Suprapubic skin (tissue), 4 donors: ENCODE data around the gene SHOC2.

Experiments
- CTCF ChIP-seq, 2 donors: fragments of 200-600 bp in 1 of 2; fragments of 450-650 bp in 1 of 2; sonication (generic) in 1 of 2; IDR thresholded peaks; one replicate each; pipeline ENCODE4 v1.5.1; 2016 to 2019; ENCODE audit warnings: antibody characterized with exemption in 2 of 2, mild to moderate bottlenecking in 1 of 2, moderate library complexity in 1 of 2
- POLR2A ChIP-seq, 2 donors: fragments of 450-650 bp; IDR thresholded peaks; one replicate each; pipeline ENCODE4 v1.6.1; 2017; ENCODE audit warnings: antibody characterized with exemption in 2 of 2, mild to moderate bottlenecking in 2 of 2, moderate library complexity in 2 of 2
- POLR2AphosphoS5 ChIP-seq, 3 donors: sonication (generic); formaldehyde crosslinking; IDR thresholded peaks; one replicate each; pipeline ENCODE4 v1.6.1; 2017; ENCODE audit warnings: antibody characterized with exemption in 3 of 3

- TF ChIP-seq CTCF (IDR thresholded peaks at IDR 0.05) (no peak), POLR2AphosphoS5 (IDR thresholded peaks at IDR 0.05) (no peak), POLR2A (IDR thresholded peaks at IDR 0.05) (no peak)
Measured at GRCh38 chr10:111030042-111030750, 110.8 kb downstream of the SHOC2 start.
